HEK293 (cell line): ENCODE results near the gene FOXM1.
A peak's percentile ranks its signal among the peaks of the same experiment; 100 is the strongest.

Experiments used
- CTCF ChIA-PET: fragments of 350-600 bp; formaldehyde crosslinking; extraction: SDS; loops from one replicate; lab custom pipeline; 2021; ENCODE audit warnings: antibody characterized with exemption; lab: Yijun Ruan, JAX
- POLR2A ChIA-PET: fragments of 300-600 bp; formaldehyde crosslinking; extraction: SDS; loops from one replicate; lab custom pipeline; 2020; ENCODE audit warnings: antibody characterized with exemption, inconsistent platforms; lab: Yijun Ruan, JAX
- H3K27ac ChIP-seq: fragments of 200-500 bp; sonication (Bioruptor generic); 2 replicates; pipeline ENCODE4 v1.5.1; 2014; ENCODE audit warnings: low read depth, low read length, control low read depth, inconsistent platforms; ENCODE audit errors: extremely low read depth
- H3K36me3 ChIP-seq, 2 experiments: fragments of 200-500 bp in 1 of 2; sonication (Bioruptor generic) in 1 of 2; 1 replicate in 1 of 2; 2 replicates in 1 of 2; pipeline ENCODE4 v1.5.1; 2014 to 2017; ENCODE audit warnings: inconsistent platforms in 2 of 2, low read length in 2 of 2; ENCODE audit not compliant: control insufficient read depth in 2 of 2, insufficient read depth in 1 of 2
- H3K4me1 ChIP-seq: fragments of 200-500 bp; sonication (Bioruptor generic); 2 replicates; pipeline ENCODE4 v1.5.1; 2014; ENCODE audit warnings: mild to moderate bottlenecking, low read length, inconsistent platforms; ENCODE audit not compliant: control insufficient read depth, insufficient read depth
- H3K4me3 ChIP-seq: 2 replicates; pipeline ENCODE4 v1.5.1; 2011; ENCODE audit warnings: low read depth, mild to moderate bottlenecking, control low read depth, low read length, moderate library complexity
- H3K9me3 ChIP-seq: fragments of 200-500 bp; sonication (Bioruptor generic); 2 replicates; pipeline ENCODE4 v1.5.1; 2014; ENCODE audit warnings: low read depth, low read length, inconsistent platforms; ENCODE audit not compliant: control insufficient read depth, insufficient read depth
- GFI1B ChIP-seq: fragments of 450-650 bp; formaldehyde crosslinking; IDR thresholded peaks from 2 replicates; pipeline ENCODE4 v1.5.1; 2016; ENCODE audit warnings: missing biosample characterization, missing genetic modification characterization
- GLI2 ChIP-seq: fragments of 450-650 bp; formaldehyde crosslinking; IDR thresholded peaks from 2 replicates; pipeline ENCODE4; 2017; ENCODE audit warnings: missing biosample characterization, missing genetic modification characterization, low read depth, borderline replicate concordance
- GLI4 ChIP-seq: fragments of 450-650 bp; formaldehyde crosslinking; IDR thresholded peaks from 2 replicates; pipeline ENCODE4 v1.5.1; 2016; ENCODE audit warnings: missing biosample characterization, missing genetic modification characterization
- HOXD13 ChIP-seq: sonication (generic); formaldehyde crosslinking; IDR thresholded peaks from 2 replicates; pipeline ENCODE4 v1.8.0; 2022; ENCODE audit warnings: missing genetic modification reagents, borderline replicate concordance
- RBAK ChIP-seq: fragments of 450-650 bp; formaldehyde crosslinking; IDR thresholded peaks from 2 replicates; pipeline ENCODE4 v1.5.1; 2016; ENCODE audit warnings: missing biosample characterization, missing genetic modification characterization
- SP2 ChIP-seq: fragments of 450-650 bp; formaldehyde crosslinking; IDR thresholded peaks from 2 replicates; pipeline ENCODE4 v1.5.1; 2016; ENCODE audit warnings: missing biosample characterization, missing genetic modification characterization
- ZBTB17 ChIP-seq: fragments of 450-650 bp; formaldehyde crosslinking; IDR thresholded peaks from 2 replicates; pipeline ENCODE4 v1.5.1; 2016; ENCODE audit warnings: missing biosample characterization, missing genetic modification characterization
- ZEB2 ChIP-seq: fragments of 450-650 bp; formaldehyde crosslinking; IDR thresholded peaks from 2 replicates; pipeline ENCODE4 v1.5.1; 2016; ENCODE audit warnings: missing biosample characterization, missing genetic modification characterization
- ZNF10 ChIP-seq: fragments of 450-650 bp; formaldehyde crosslinking; IDR thresholded peaks from 2 replicates; pipeline ENCODE4 v1.5.1; 2017; ENCODE audit warnings: missing biosample characterization, missing genetic modification characterization
- ZNF174 ChIP-seq: fragments of 450-650 bp; formaldehyde crosslinking; IDR thresholded peaks from 2 replicates; pipeline ENCODE4 v1.5.0; 2017; ENCODE audit warnings: missing biosample characterization, mild to moderate bottlenecking, missing genetic modification characterization
- ZNF19 ChIP-seq: fragments of 450-650 bp; formaldehyde crosslinking; IDR thresholded peaks from 2 replicates; pipeline ENCODE4; 2016; ENCODE audit warnings: missing biosample characterization, missing genetic modification characterization, low read depth
- ZNF335 ChIP-seq: fragments of 450-650 bp; formaldehyde crosslinking; conservative IDR thresholded peaks from 2 replicates; pipeline ENCODE4 v1.5.1; 2016; ENCODE audit warnings: missing biosample characterization, missing genetic modification characterization
- ZNF341 ChIP-seq: fragments of 450-650 bp; formaldehyde crosslinking; IDR thresholded peaks from 2 replicates; pipeline ENCODE4; 2016; ENCODE audit warnings: low read depth, missing biosample characterization, missing genetic modification characterization
- ZNF350 ChIP-seq: fragments of 450-650 bp; formaldehyde crosslinking; IDR thresholded peaks from 2 replicates; pipeline ENCODE4 v1.5.0; 2017; ENCODE audit warnings: missing biosample characterization, mild to moderate bottlenecking, missing genetic modification characterization
- ZNF473 ChIP-seq: fragments of 450-650 bp; formaldehyde crosslinking; IDR thresholded peaks from 2 replicates; pipeline ENCODE4 v1.5.1; 2017; ENCODE audit warnings: missing biosample characterization, missing genetic modification characterization
- ZNF510 ChIP-seq: fragments of 450-650 bp; formaldehyde crosslinking; IDR thresholded peaks from 2 replicates; pipeline ENCODE4 v1.5.1; 2018; ENCODE audit warnings: mild to moderate bottlenecking, missing genetic modification characterization, missing biosample characterization; ENCODE audit not compliant: insufficient replicate concordance
- ZNF529 ChIP-seq: fragments of 450-650 bp; formaldehyde crosslinking; IDR thresholded peaks from 2 replicates; pipeline ENCODE4 v1.5.1; 2017; ENCODE audit warnings: missing genetic modification characterization, missing biosample characterization; ENCODE audit not compliant: insufficient replicate concordance
- ZNF549 ChIP-seq: fragments of 450-650 bp; IDR thresholded peaks from 2 replicates; pipeline ENCODE4 v1.5.1; 2018; ENCODE audit warnings: missing biosample characterization, missing genetic modification characterization, mild to moderate bottlenecking, inconsistent platforms, moderate library complexity
- ZNF629 ChIP-seq: fragments of 450-650 bp; formaldehyde crosslinking; IDR thresholded peaks from 2 replicates; pipeline ENCODE4 v1.5.1; 2017; ENCODE audit warnings: missing biosample characterization, missing genetic modification characterization
- ZNF776 ChIP-seq: fragments of 450-650 bp; formaldehyde crosslinking; IDR thresholded peaks from 2 replicates; pipeline ENCODE4 v1.5.0; 2017; ENCODE audit warnings: missing biosample characterization, missing genetic modification characterization, borderline replicate concordance
- ZNF830 ChIP-seq: fragments of 450-650 bp; IDR thresholded peaks from 2 replicates; pipeline ENCODE4 v1.5.0; 2018; ENCODE audit warnings: missing biosample characterization, missing genetic modification characterization, low read depth, mild to moderate bottlenecking, moderate library complexity
- ZSCAN16 ChIP-seq: fragments of 450-650 bp; formaldehyde crosslinking; IDR thresholded peaks from 2 replicates; pipeline ENCODE4 v1.5.1; 2016; ENCODE audit warnings: missing biosample characterization, missing genetic modification characterization
- TF ChIP-seq, protein P1 (sequence below): fragments of 450-650 bp; formaldehyde crosslinking; IDR thresholded peaks from 2 replicates; pipeline ENCODE4 v1.5.1; 2016; ENCODE audit warnings: missing biosample characterization, missing genetic modification characterization
- TF ChIP-seq, protein P2 (sequence below): fragments of 450-650 bp; formaldehyde crosslinking; IDR thresholded peaks from 2 replicates; pipeline ENCODE4 v1.5.1; 2016; ENCODE audit warnings: missing biosample characterization, missing genetic modification characterization
- TF ChIP-seq, protein P3 (sequence below): fragments of 450-650 bp; formaldehyde crosslinking; conservative IDR thresholded peaks from 2 replicates; pipeline ENCODE4 v1.5.1; 2016; ENCODE audit warnings: low read depth, missing biosample characterization, missing genetic modification characterization

FOXM1 gene

DNA sequence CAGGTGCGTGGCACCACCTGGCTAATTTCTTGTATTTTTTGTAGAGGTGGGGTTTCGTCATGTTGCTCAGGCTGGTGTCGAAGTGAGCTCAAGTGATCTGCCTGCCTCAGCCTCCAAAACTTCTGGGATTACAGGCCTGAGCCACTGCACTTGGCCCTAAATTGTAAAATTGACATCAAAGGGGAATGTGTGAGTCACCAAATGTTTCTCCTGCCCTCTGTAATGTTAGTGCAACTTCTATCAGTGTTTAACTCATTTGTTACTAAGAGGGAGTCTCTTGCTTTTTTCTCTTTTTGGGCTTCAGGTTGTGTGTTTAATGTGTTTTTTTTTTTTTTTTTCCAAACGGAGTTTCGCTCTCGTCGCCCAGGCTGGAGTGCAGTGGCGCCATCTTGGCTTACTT is 16.0 kb upstream of the FOXM1 start (continued):
- no peak for TF ChIP-seq ZNF350
- TF ChIP-seq ZNF10 (tag by site-specific recombination), result no peak
- TF ChIP-seq ZNF510 (tag by site-specific recombination), result no peak
- peak; percentile 19; the same call in 1 of the 2 replicates for TF ChIP-seq ZBTB17 (tag by site-specific recombination)

DNA sequence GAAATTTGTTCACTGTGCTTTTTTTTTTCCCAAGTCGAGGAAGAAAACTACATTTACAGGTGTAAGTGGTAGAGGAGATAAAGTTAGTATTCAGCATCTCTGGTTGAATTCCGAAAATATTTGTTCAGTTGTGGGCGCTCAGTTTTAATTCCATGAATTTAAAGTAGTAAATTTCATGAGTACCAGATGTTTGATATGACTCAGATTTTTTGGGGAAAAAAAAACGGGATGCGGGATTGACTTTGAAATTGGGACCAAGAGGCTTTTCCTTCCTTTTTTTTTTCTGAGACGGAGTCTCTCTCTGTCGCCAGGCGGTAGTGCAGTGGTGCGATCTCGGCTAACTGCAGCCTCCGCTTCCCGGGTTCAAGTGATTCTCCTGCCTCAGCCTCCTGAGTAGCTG is 15.3 kb upstream of the FOXM1 start:
- Histone ChIP-seq H3K36me3 (peaks cover under 1 to 23% of the 10 kb centered on the region in 2 experiments), H3K4me1 (peaks cover 6% of the 10 kb centered on the region), H3K9me3 (no peaks in the 10 kb centered on the region), H3K27ac (no peak overlapping the region), H3K4me3 (no peak overlapping the region)
- ChIA-PET POLR2A (interaction anchor here (1.0 kb wide), 1 partner anchor 15 kb away, joined by 4 read pairs; the partner anchor contains the start of genes FOXM1 and RHNO1), CTCF (interaction anchor here (1.4 kb wide), 1 partner anchor 52 kb away, joined by 4 read pairs; no protein-coding TSS in a partner anchor)
- TF ChIP-seq ZNF629 (tag by site-specific recombination) (no peak), ZSCAN16 (tag by site-specific recombination) (no peak), ZNF174 (no peak), ZNF19 (tag by site-specific recombination) (no peak), HOXD13 (CRISPR knock-in tag) (no peak), ZNF776 (tag by site-specific recombination) (no peak), ZNF549 (tag by site-specific recombination) (no peak), GFI1B (tag by site-specific recombination) (no peak), ZNF830 (tag by site-specific recombination) (no peak), ZNF529 (tag by site-specific recombination) (no peak)
- TF ChIP-seq, protein P1, sequence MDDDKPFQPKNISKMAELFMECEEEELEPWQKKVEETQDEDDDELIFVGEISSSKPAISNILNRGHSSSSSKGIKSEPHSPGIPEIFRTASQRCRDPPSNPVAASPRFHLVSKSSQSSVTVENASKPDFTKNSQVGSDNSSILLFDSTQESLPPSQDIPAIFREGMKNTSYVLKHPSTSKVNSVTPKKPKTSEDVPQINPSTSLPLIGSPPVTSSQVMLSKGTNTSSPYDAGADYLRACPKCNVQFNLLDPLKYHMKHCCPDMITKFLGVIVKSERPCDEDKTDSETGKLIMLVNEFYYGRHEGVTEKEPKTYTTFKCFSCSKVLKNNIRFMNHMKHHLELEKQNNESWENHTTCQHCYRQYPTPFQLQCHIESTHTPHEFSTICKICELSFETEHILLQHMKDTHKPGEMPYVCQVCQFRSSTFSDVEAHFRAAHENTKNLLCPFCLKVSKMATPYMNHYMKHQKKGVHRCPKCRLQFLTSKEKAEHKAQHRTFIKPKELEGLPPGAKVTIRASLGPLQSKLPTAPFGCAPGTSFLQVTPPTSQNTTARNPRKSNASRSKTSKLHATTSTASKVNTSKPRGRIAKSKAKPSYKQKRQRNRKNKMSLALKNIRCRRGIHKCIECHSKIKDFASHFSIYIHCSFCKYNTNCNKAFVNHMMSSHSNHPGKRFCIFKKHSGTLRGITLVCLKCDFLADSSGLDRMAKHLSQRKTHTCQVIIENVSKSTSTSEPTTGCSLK (tag by site-specific recombination), result no peak

DNA sequence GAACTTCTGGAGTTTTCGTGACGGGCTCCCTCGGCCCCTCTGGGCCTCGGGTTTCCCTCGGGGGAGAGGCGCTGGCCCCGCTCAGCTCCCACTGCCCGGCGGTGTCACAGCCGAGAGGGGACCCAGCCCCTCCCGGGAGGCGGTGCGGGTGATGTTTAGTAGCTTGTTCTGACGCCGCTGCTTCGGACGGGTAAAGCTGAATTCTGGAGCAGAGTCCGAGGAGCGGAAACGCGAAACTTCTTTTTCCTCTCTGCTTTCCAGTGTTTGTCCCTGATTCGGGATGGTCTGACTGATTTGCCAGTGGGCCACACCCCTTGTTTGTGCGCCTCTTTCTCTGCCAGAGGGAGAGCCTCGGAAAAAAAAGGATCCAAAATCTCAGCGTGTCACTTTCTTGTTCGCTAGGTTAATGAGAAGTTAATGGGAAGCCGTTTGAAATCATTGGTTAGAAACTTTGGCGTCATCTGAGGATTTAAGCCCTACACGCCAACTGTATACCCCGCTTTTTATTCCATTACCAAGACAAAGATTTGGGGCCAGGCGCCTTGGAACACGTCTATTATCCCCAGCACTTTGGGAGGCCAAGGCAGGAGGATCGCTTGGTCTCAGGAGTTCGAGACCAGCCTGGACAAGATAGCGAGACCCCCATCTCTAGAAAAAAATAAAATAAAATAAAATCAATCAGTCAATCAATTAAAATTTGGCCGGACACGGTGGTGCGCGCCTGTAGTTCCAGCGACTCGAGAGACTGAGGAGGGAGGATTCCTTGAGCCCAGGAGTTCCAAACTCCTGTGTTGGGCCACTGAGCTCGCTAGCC is 14.5 kb upstream of the FOXM1 start:
- H3K27ac ChIP-seq, result peak overlapping the region; percentile 69; the same call in 1 of the 2 replicates
- POLR2A ChIA-PET, result interaction anchor here (0.5 to 1.8 kb wide), 8 partner anchors 9 to 1382 kb away, joined by 3 to 27 read pairs (median 4); partner anchors contain the start of genes CCND2, FOXM1 and RHNO1
- TF ChIP-seq ZNF341 (tag by site-specific recombination) (peak; percentile 49), ZBTB17 (tag by site-specific recombination) (no peak), GLI2 (tag by site-specific recombination) (no peak), HOXD13 (CRISPR knock-in tag) (no peak), GLI4 (tag by site-specific recombination) (no peak), SP2 (tag by site-specific recombination) (no peak), RBAK (tag by site-specific recombination) (no peak), ZNF335 (peak; percentile 14; the same call in 1 of the 2 replicates), ZNF473 (no peak), ZEB2 (tag by site-specific recombination) (no peak)
- TF ChIP-seq, protein P2, sequence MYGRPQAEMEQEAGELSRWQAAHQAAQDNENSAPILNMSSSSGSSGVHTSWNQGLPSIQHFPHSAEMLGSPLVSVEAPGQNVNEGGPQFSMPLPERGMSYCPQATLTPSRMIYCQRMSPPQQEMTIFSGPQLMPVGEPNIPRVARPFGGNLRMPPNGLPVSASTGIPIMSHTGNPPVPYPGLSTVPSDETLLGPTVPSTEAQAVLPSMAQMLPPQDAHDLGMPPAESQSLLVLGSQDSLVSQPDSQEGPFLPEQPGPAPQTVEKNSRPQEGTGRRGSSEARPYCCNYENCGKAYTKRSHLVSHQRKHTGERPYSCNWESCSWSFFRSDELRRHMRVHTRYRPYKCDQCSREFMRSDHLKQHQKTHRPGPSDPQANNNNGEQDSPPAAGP (tag by site-specific recombination), result no peak
- TF ChIP-seq, protein P3, sequence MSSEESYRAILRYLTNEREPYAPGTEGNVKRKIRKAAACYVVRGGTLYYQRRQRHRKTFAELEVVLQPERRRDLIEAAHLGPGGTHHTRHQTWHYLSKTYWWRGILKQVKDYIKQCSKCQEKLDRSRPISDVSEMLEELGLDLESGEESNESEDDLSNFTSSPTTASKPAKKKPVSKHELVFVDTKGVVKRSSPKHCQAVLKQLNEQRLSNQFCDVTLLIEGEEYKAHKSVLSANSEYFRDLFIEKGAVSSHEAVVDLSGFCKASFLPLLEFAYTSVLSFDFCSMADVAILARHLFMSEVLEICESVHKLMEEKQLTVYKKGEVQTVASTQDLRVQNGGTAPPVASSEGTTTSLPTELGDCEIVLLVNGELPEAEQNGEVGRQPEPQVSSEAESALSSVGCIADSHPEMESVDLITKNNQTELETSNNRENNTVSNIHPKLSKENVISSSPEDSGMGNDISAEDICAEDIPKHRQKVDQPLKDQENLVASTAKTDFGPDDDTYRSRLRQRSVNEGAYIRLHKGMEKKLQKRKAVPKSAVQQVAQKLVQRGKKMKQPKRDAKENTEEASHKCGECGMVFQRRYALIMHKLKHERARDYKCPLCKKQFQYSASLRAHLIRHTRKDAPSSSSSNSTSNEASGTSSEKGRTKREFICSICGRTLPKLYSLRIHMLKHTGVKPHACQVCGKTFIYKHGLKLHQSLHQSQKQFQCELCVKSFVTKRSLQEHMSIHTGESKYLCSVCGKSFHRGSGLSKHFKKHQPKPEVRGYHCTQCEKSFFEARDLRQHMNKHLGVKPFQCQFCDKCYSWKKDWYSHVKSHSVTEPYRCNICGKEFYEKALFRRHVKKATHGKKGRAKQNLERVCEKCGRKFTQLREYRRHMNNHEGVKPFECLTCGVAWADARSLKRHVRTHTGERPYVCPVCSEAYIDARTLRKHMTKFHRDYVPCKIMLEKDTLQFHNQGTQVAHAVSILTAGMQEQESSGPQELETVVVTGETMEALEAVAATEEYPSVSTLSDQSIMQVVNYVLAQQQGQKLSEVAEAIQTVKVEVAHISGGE, result peak; percentile 1; the same call in 1 of the 2 replicates

More for the DNA sequence above, 14.5 kb upstream of the FOXM1 start:
- no peaks in the 10 kb centered on the region for H3K9me3 ChIP-seq
- CTCF ChIA-PET, result interaction anchor here (1.4 to 1.6 kb wide), 2 partner anchors 53 to 143 kb away, joined by 4 read pairs; no protein-coding TSS in a partner anchor
- H3K4me1 ChIP-seq, result peaks cover 6% of the 10 kb centered on the region
- H3K36me3 ChIP-seq, result peaks cover 9 to 28% of the 10 kb centered on the region in 2 experiments
- peak overlapping the region; percentile 93 for H3K4me3 ChIP-seq
